GM19438 (cell line): Measurements from ENCODE around the gene EXOC3L4.

Experiments used
- ATAC-seq: cut with Tn5 transposase; IDR thresholded peaks from one replicate; pipeline ENCODE4 v1.9.1; 2021; ENCODE audit warnings: low read depth; ENCODE audit not compliant: unreplicated experiment

The EXOC3L4 gene

GRCh38 chr14:103089386-103090335, 4.9 kb upstream of the EXOC3L4 start:
- ATAC-seq, result no peak

GRCh38 chr14:103090481-103091020, 4.0 kb upstream of the EXOC3L4 start:
- no peak for ATAC-seq

GRCh38 chr14:103091041-103091882, 3.3 kb upstream of the EXOC3L4 start:
- peak; percentile 67 for ATAC-seq

GRCh38 chr14:103091883-103092222, 2.7 kb upstream of the EXOC3L4 start:
- ATAC-seq, result no peak

GRCh38 chr14:103093856-103094405, 594 bp upstream of the EXOC3L4 start:
- ATAC-seq, result no peak

GRCh38 chr14:103095210-103095778, 769 bp downstream of the EXOC3L4 start:
- no peak for ATAC-seq

GRCh38 chr14:103096387-103096786, 1.9 kb downstream of the EXOC3L4 start:
- ATAC-seq, result no peak

GRCh38 chr14:103097244-103097993, 2.9 kb downstream of the EXOC3L4 start:
- no peak for ATAC-seq

GRCh38 chr14:103097994-103098957, 3.8 kb downstream of the EXOC3L4 start:
- ATAC-seq, result no peak

GRCh38 chr14:103099081-103099732, 4.7 kb downstream of the EXOC3L4 start:
- no peak for ATAC-seq

GRCh38 chr14:103099733-103100280, 5.3 kb downstream of the EXOC3L4 start:
- ATAC-seq, result no peak

- ATAC-seq, result peak; percentile 72
Observed at GRCh38 chr14:103100281-103101121, 6.0 kb downstream of the EXOC3L4 start.

GRCh38 chr14:103101257-103101962, 6.9 kb downstream of the EXOC3L4 start:
- no peak for ATAC-seq

- no peak for ATAC-seq
Observed at GRCh38 chr14:103101963-103102688, 7.6 kb downstream of the EXOC3L4 start.

GRCh38 chr14:103102689-103103260, 8.2 kb downstream of the EXOC3L4 start:
- no peak for ATAC-seq
